Occipital lobe (tissue), 2 donors: ENCODE results near the gene CRYBA1. TPM values are rescaled to one million over a fixed set of nuclear protein-coding genes. Genes with fewer than 3 reads are reported as not detected.
A peak's percentile ranks its signal among the peaks of the same experiment; 100 is the strongest.

ENCODE experiments used
- DNase-seq: peaks from one replicate; lab custom pipeline; 2025; lab: John Stamatoyannopoulos, UW
- total RNA-seq: library from RNA; depleted of rRNA; stranded (reverse); fragments of >200 nt; gene quantifications from one replicate; pipeline ENCODE4 v1.2.3, GENCODE V29; 2014

The CRYBA1 gene
- total RNA-seq, 1 donor from 2014 or later, result not detected

- DNase-seq, result no peak
Measured at GRCh38 chr17:29279397-29280070, 32.9 kb downstream of the CRYBA1 start.

DNA sequence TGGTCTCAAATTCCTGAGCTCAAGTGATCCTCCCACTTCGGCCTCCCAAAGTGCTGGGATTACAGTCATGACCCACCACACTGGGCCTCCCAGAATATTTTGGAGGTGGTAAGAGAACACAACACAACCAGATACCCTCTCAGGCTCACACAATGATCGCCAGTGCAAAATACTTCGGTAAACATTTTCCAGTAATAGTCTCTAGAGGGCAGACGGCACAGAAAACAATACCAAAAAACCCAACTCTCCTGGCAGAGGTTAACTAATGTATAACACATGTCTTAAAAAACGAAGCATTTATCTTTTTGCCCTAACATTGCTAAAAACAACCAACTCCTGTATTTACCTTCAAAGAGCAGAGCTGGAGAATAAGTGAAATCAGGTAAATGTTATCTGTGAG is 36.8 kb downstream of the CRYBA1 start:
- DNase-seq, result no peak

DNA sequence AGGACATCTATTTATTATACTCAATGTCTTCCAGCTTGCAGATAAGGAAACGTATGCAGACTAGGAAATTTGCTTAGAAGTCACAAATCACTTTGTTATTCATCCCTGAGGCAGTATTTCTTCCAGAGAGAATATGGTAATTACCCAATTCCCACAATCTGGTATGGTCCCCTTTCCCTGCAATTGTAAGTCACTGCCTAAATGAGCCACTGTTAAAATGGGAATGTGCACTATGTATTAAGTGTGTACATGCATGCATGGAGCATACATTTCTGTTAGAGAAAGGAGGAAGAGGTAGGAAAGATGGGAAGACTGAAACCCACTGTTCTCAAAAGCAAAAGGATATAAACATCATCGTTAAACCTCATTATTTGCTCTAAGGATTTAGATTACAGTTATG is 37.3 kb downstream of the CRYBA1 start:
- DNase-seq, result no peak

DNA sequence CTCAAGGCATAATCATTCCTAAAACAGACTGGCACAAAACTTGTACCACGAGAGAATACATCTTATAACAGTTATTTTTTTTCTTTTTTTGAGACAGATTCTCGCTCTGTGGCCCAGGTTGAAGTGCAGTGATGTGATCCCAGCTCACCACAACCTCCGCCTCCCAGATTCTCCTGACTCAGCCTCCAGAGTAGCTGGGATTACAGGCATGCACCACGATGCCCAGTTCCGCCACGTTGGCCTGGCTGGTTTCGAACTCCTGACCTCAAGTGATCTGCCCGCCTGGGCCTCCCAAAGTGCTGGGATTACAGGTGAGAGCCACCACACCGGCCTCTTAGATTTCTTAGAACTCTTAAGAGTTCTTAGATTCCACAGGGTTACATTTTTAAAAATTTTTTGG is 43.2 kb downstream of the CRYBA1 start:
- DNase-seq, result no peak

DNA sequence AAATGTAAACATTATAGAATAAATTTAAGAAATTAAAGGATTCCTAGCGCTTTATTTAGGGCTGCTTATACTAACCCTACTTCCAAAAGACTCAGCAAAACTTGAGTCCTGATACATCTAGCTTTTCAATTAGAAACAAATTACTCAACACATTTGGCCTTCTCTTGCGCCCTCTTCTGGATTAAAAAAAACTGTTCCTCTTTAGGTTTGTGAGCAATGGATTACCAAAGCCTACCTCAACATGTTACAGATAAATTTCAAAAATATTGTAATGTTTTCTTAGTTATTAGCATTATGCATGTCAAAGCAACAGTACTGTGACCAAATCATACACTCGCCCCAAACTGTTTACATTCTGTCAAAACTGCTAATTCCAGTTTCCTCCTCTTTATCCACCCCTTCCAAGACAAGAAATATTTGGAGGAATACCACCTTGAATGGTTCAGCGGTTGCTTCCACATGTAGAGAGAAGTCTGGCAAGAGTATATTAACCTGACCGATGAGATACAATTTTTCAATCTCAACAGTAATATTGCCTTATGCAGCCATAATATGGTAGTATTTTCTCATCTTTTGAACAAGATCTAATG is 44.6 kb downstream of the CRYBA1 start:
- DNase-seq, result no peak

DNA sequence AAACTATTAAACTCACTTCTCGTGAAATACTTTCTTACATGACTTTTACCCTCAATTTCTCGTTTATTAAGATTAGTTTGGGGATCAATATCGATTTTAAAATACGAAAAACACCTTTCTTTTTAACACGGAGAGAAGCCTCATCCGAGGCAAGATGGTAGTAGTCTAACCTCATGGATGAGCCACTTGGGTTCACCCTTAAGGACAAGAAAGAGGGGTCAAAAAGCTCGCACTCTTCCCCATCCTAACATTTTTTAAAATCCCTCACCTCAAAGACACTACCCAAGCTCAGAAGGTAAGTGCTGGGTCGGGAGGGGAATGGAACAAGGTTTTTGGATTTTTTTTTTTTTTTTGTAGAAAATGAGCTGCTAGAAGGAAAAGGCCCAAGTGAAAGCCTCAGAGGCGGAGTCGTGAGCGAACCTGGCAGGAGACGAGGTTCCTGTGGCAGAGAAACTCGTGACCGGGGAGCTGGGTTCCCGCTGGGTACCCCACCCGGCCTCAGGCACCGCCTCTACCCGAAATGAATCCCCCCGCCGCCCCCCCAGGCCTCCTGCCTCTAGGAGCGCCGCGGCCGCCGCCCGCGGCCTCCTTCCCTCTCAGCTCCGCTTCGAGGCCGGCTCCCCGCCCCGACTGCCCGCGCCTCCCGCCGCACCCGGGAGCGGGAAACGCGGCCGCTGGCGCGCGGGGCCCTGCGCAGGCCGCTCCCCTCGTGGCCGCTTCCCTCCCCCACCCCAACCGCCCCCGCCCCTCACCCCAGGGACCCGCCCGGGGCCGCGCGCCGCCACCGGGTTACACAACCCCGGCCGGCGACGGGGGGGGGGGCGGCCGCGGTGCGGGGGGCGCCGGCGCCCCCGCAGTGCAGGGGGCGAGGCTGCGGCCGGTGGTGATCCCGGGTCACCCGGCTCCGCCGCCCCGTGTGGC is 45.7 kb downstream of the CRYBA1 start:
- DNase-seq, result peak; percentile 53

DNA sequence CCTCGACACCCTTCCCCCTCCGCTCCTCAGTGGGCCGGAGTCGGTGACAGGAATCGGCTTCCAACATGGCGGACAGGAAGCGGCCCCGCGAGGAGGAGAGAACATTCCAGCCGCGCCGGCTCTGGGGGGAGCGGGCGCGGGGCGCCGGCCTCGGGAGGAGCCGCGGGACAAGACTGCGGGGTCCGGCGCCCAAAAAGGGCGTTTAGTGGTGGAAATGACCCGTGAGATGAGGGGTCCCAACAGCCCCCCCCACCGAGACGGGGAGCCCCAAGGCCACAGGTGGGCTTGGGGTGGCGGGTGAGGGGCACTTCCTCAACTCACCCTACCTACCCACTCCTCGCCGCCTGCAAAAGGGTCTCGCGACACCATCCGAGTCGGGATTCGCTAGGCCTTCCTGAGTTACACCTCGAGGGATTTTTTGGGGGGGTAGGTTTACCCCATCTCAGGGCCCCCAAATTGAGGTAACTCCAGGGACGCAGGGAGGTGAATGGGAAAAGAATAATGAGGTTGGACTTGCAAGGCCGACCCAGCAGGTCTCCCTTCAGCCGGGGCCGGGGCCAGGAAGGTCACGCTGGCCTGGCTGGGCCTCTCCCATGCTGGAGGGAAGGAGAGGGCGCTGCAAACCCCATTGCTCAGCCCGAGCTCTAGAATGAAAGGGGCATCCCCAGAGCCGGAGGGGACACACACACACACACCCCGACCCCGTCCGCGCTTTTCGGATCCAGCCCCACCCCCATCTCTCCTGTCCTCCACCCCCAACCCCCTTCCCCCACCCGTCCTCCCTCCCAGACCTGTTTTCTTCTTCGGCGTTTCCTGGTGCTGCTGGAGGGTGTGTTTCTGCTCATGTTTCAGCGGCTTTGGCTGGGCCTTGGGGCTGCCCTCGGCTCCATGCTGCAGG is 46.6 kb downstream of the CRYBA1 start:
- DNase-seq, result peak; percentile 54

- DNase-seq, result peak; percentile 99
Measured at GRCh38 chr17:29293890-29294579, 47.4 kb downstream of the CRYBA1 start, which contains the start of gene NUFIP2. Gene NUFIP2, minus strand, starts transcription at chr17:29294148. Its CDS starts 89 bp downstream, at chr17:29294059.

GRCh38 chr17:29294580-29294900 is 47.9 kb downstream of the CRYBA1 start:
- DNase-seq, result no peak

GRCh38 chr17:29295420-29295819 is 48.8 kb downstream of the CRYBA1 start:
- no peak for DNase-seq

GRCh38 chr17:29299031-29299430 is 52.4 kb downstream of the CRYBA1 start:
- no peak for DNase-seq

DNA sequence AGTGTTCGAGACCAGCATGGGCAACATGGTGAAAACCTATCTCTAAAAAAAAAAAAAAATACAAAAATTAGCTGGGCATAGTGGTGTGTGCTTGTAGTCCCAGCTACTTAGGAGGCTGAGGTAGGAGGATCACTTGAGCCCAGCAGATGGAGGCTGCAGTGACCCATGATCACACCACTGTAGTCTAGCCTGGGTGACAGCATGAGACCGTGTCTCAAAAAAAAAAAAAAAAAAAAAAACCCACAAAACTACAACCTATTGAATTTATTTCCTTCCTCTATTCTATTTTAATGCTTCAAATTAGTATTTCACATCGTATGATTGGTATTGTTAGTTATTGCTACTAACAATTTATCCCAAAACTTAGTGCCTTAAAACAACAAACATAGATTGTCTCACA is 56.7 kb downstream of the CRYBA1 start:
- DNase-seq, result no peak

Other genes starting within 250 kb of the CRYBA1 start
- gene SEZ6, start 240.8 kb upstream of the CRYBA1 start, total RNA-seq, result 36.2 TPM
- gene PIPOX, start 203.7 kb upstream of the CRYBA1 start, total RNA-seq, result 4.1 TPM
- gene MYO18A, start 66.5 kb upstream of the CRYBA1 start, total RNA-seq, result 68.5 TPM
- 57.2 TPM for gene NUFIP2, start 47.3 kb downstream of the CRYBA1 start, total RNA-seq
- 170 TPM for gene TAOK1, start 143.5 kb downstream of the CRYBA1 start, total RNA-seq